HG03139 (cell line): ENCODE data around the gene SLC26A5.
"Not testable (repeated sequence)": the region's sequence is repeated elsewhere in the genome, so short reads cannot be mapped to it uniquely, and the experiment has no call there.

Experiments used
- ATAC-seq: cut with Tn5 transposase; IDR thresholded peaks from one replicate; pipeline ENCODE4 v1.9.1; 2021; ENCODE audit not compliant: unreplicated experiment

SLC26A5 gene

GRCh38 chr7:103446049-103446520 lies at the start of gene SLC26A5:
Gene SLC26A5 (minus strand): TSS chr7:103446207. CDS start chr7:103421514, 24,693 bp downstream.
- ATAC-seq, result no peak

GRCh38 chr7:103487419-103487818 lies 41.4 kb upstream of the SLC26A5 start:
- ATAC-seq, result no peak

- not testable (repeated sequence) for ATAC-seq
Measured at GRCh38 chr7:103486873-103487272, 40.9 kb upstream of the SLC26A5 start.

- no peak for ATAC-seq
Measured at GRCh38 chr7:103480771-103481170, 34.8 kb upstream of the SLC26A5 start.

- no peak for ATAC-seq
Measured at GRCh38 chr7:103474956-103475355, 28.9 kb upstream of the SLC26A5 start.

GRCh38 chr7:103469095-103469948 lies 23.3 kb upstream of the SLC26A5 start:
- no peak for ATAC-seq

- no peak for ATAC-seq
Measured at GRCh38 chr7:103466814-103467213, 20.8 kb upstream of the SLC26A5 start.

- ATAC-seq, result no peak
Measured at GRCh38 chr7:103462358-103462757, 16.4 kb upstream of the SLC26A5 start.

- ATAC-seq, result no peak
Measured at GRCh38 chr7:103447073-103447960, 1.3 kb upstream of the SLC26A5 start.

GRCh38 chr7:103445228-103446048 lies 569 bp downstream of the SLC26A5 start:
- ATAC-seq, result no peak

GRCh38 chr7:103439661-103440060 lies 6.3 kb downstream of the SLC26A5 start:
- no peak for ATAC-seq

GRCh38 chr7:103437623-103438022 lies 8.4 kb downstream of the SLC26A5 start:
- no peak for ATAC-seq

GRCh38 chr7:103432712-103433111 lies 13.3 kb downstream of the SLC26A5 start:
- no peak for ATAC-seq

GRCh38 chr7:103425177-103425576 lies 20.8 kb downstream of the SLC26A5 start:
- ATAC-seq, result no peak

- no peak for ATAC-seq
Measured at GRCh38 chr7:103423467-103424179, 22.4 kb downstream of the SLC26A5 start.

- no peak for ATAC-seq
Measured at GRCh38 chr7:103420857-103421384, 25.1 kb downstream of the SLC26A5 start.

GRCh38 chr7:103418241-103418640 lies 27.8 kb downstream of the SLC26A5 start:
- no peak for ATAC-seq

GRCh38 chr7:103413407-103413806 lies 32.6 kb downstream of the SLC26A5 start:
- no peak for ATAC-seq

- ATAC-seq, result no peak
Measured at GRCh38 chr7:103412151-103412550, 33.9 kb downstream of the SLC26A5 start.
